HFF-Myc (cell line): Measurements from ENCODE around the gene IRF7.

Source experiments
- DNase-seq: peaks from one replicate; pipeline ENCODE4 v3.0.0-alpha.2; 2011; ENCODE audit warnings: low read depth; ENCODE audit errors: extremely low read depth
- H3K4me3 ChIP-seq: replicated peaks from 2 replicates; pipeline ENCODE4 v1.5.1; 2011; ENCODE audit warnings: low read depth, mild to moderate bottlenecking, control low read depth, low read length
- CTCF ChIP-seq: IDR thresholded peaks from 2 replicates; pipeline ENCODE4 v1.5.1; 2012; ENCODE audit warnings: mild to moderate bottlenecking, low read depth, low read length, control low read depth; ENCODE audit errors: missing control alignments

IRF7 gene

GRCh38 chr11:624705-625635, 9.2 kb upstream of the IRF7 start, which contains the start of gene CDHR5:
CDHR5 (minus strand) TSS chr11:624955; CDS start chr11:624902, 53 bp downstream.
- no peak within 1 kb of the TSS for H3K4me3 ChIP-seq
- TF ChIP-seq CTCF = no peak
- DNase-seq = no peak

- no peak overlapping the region for H3K4me3 ChIP-seq
- no peak for DNase-seq
- no peak for TF ChIP-seq CTCF
Measured at GRCh38 chr11:623999-624704, 8.4 kb upstream of the IRF7 start.

GRCh38 chr11:623349-623869, 7.7 kb upstream of the IRF7 start:
- no peak for DNase-seq
- H3K4me3 ChIP-seq = no peak overlapping the region
- TF ChIP-seq CTCF = no peak

GRCh38 chr11:621838-622237, 6.1 kb upstream of the IRF7 start:
- TF ChIP-seq CTCF = no peak
- DNase-seq = no peak
- H3K4me3 ChIP-seq = no peak overlapping the region

GRCh38 chr11:620935-621814, 5.4 kb upstream of the IRF7 start:
- no peak for DNase-seq
- H3K4me3 ChIP-seq = no peak overlapping the region
- no peak for TF ChIP-seq CTCF

- DNase-seq = no peak
- no peak overlapping the region for H3K4me3 ChIP-seq
- TF ChIP-seq CTCF = no peak
Measured at GRCh38 chr11:620201-620600, 4.5 kb upstream of the IRF7 start.
